Left ventricle myocardium inferior (tissue), 1 donor: ENCODE data around the gene SMS. TPM values are rescaled to one million over a fixed set of nuclear protein-coding genes. Genes with fewer than 3 reads are reported as not detected.
A peak's percentile ranks its signal among the peaks of the same experiment; 100 is the strongest.

ENCODE experiments used
- DNase-seq: peaks from one replicate; pipeline ENCODE4 v3.0.0-alpha.2; 2020
- H3K27ac ChIP-seq: fragments of 200-600 bp; replicated peaks from 2 replicates; pipeline ENCODE4 v1.8.0; 2021
- H3K27me3 ChIP-seq: fragments of 200-600 bp; 2 replicates; pipeline ENCODE4 v1.8.0; 2021; ENCODE audit warnings: low read depth
- H3K36me3 ChIP-seq: fragments of 200-600 bp; 2 replicates; pipeline ENCODE4 v1.8.0; 2021
- H3K4me1 ChIP-seq: fragments of 200-600 bp; 2 replicates; pipeline ENCODE4 v1.8.0; 2021
- H3K4me3 ChIP-seq: fragments of 200-600 bp; 2 replicates; pipeline ENCODE4 v1.8.0; 2021; ENCODE audit warnings: mild to moderate bottlenecking, moderate library complexity
- H3K9me3 ChIP-seq: fragments of 200-600 bp; replicated peaks from 2 replicates; pipeline ENCODE4 v1.8.0; 2021
- CTCF ChIP-seq: fragments of 200-600 bp; IDR thresholded peaks from 2 replicates; pipeline ENCODE4 v1.8.0; 2021; ENCODE audit warnings: antibody characterized with exemption, mild to moderate bottlenecking, borderline replicate concordance
- intact Hi-C: fragments of 100-400 bp; cut with micrococcal nuclease; formaldehyde crosslinking; loops from one replicate; pipeline ENCODE4 v1.11.0; 2022
- total RNA-seq: library from RNA; stranded (reverse); fragmentation: NEBNext Ultra II Directional; extraction: Animal tissue kit (Norgen Biotek cat#: 25700); gene quantifications from one replicate; pipeline ENCODE4 v1.2.1, GENCODE V29; 2021
- donor health status: DM: no; HTN: yes; CAD: no; lungs with severe emphysema.

SMS gene
- total RNA-seq, 1 donor from 2014 or later: 46.8 TPM

GRCh38 chrX:21963269-21963668, 22.8 kb downstream of the SMS start:
- Histone ChIP-seq H3K9me3 (no peaks in the 10 kb centered on the region), H3K36me3 (no peaks in the 10 kb centered on the region), H3K27ac (peak overlapping the region; percentile 48), H3K27me3 (no peaks in the 10 kb centered on the region), H3K4me1 (peaks cover 33% of the 10 kb centered on the region), H3K4me3 (no peak overlapping the region)
- intact Hi-C loops: no loop called here
- TF ChIP-seq CTCF: no peak
- DNase-seq: no peak

GRCh38 chrX:21963731-21964405, 23.4 kb downstream of the SMS start:
- no peaks in the 10 kb centered on the region for H3K27me3 ChIP-seq
- TF ChIP-seq CTCF: no peak
- DNase-seq: no peak
- H3K9me3 ChIP-seq: no peaks in the 10 kb centered on the region
- no peak overlapping the region for H3K4me3 ChIP-seq
- H3K36me3 ChIP-seq: no peaks in the 10 kb centered on the region
- H3K27ac ChIP-seq: peak overlapping the region; percentile 48
- intact Hi-C loops: no loop called here
- peaks cover 33% of the 10 kb centered on the region for H3K4me1 ChIP-seq

GRCh38 chrX:21966866-21967265, 26.4 kb downstream of the SMS start:
- H3K4me1 ChIP-seq: peaks cover 5% of the 10 kb centered on the region
- H3K4me3 ChIP-seq: no peak overlapping the region
- no peak overlapping the region for H3K27ac ChIP-seq
- intact Hi-C loops: no loop called here
- H3K27me3 ChIP-seq: no peaks in the 10 kb centered on the region
- H3K9me3 ChIP-seq: no peaks in the 10 kb centered on the region
- TF ChIP-seq CTCF: no peak
- no peaks in the 10 kb centered on the region for H3K36me3 ChIP-seq
- DNase-seq: no peak

GRCh38 chrX:21968333-21968732, 27.8 kb downstream of the SMS start:
- no peak overlapping the region for H3K27ac ChIP-seq
- no peak for DNase-seq
- no peaks in the 10 kb centered on the region for H3K36me3 ChIP-seq
- no peak for TF ChIP-seq CTCF
- intact Hi-C loops: no loop called here
- no peaks in the 10 kb centered on the region for H3K9me3 ChIP-seq
- H3K4me3 ChIP-seq: no peak overlapping the region
- H3K4me1 ChIP-seq: no peaks in the 10 kb centered on the region
- no peaks in the 10 kb centered on the region for H3K27me3 ChIP-seq

GRCh38 chrX:21970326-21970725, 29.8 kb downstream of the SMS start:
- intact Hi-C loops: no loop called here

More at GRCh38 chrX:21970326-21970725, 29.8 kb downstream of the SMS start:
- H3K4me1 ChIP-seq: peaks cover 5% of the 10 kb centered on the region
- no peaks in the 10 kb centered on the region for H3K27me3 ChIP-seq
- no peak for TF ChIP-seq CTCF
- H3K4me3 ChIP-seq: no peak overlapping the region
- H3K27ac ChIP-seq: no peak overlapping the region
- H3K36me3 ChIP-seq: no peaks in the 10 kb centered on the region
- H3K9me3 ChIP-seq: no peaks in the 10 kb centered on the region
- no peak for DNase-seq
